ENCODE data around the gene PCDHGB3. TPM values are rescaled to one million over a fixed set of nuclear protein-coding genes. Genes with fewer than 3 reads are reported as not detected.
"Not testable (repeated sequence)": the region's sequence is repeated elsewhere in the genome, so short reads cannot be mapped to it uniquely, and the experiment has no call there.

The PCDHGB3 gene
- polyA plus RNA-seq, 1 of the 3 experiments (the other 2 are of a cell fraction) = 0.53 TPM

GRCh38 chr5:141415275-141415618, 45.2 kb downstream of the PCDHGB3 start:
- H3F3A ChIP-seq (replicated peaks; ENCODE audit: insufficient read depth); H3K9me3 ChIP-seq; POLR2A ChIA-PET; H3K4me3 ChIP-seq (ENCODE audit: low read depth in 2 of 2, low read length in 1 of 2); H3K9ac ChIP-seq; H3K27ac ChIP-seq (ENCODE audit: low read depth in 2 of 2, low read length in 1 of 2); CTCF ChIA-PET; H3K36me3 ChIP-seq (replicated peaks in 1 of 2; ENCODE audit: control insufficient read depth in 1 of 2, insufficient read depth in 2 of 2, low read length in 1 of 2); H3K27me3 ChIP-seq (ENCODE audit: insufficient read depth); H2AFZ ChIP-seq (ENCODE audit: low read depth); H3K4me2 ChIP-seq; H3K4me1 ChIP-seq (ENCODE audit: control insufficient read depth in 1 of 2, insufficient read depth in 2 of 2, low read depth in 1 of 2, low read length in 1 of 2); H4K20me1 ChIP-seq (ENCODE audit: insufficient read depth); H3K9me2 ChIP-seq; DNase-seq: not testable (repeated sequence)
- 89% methylated on average over 22 of the region's 24 CpGs for WGBS (ENCODE audit: low lambda C conversion rate)
- H3K79me2 ChIP-seq (ENCODE audit: insufficient read depth) = peaks cover 12% of the 10 kb centered on the region; the same call in 1 of the 2 replicates

DNA sequence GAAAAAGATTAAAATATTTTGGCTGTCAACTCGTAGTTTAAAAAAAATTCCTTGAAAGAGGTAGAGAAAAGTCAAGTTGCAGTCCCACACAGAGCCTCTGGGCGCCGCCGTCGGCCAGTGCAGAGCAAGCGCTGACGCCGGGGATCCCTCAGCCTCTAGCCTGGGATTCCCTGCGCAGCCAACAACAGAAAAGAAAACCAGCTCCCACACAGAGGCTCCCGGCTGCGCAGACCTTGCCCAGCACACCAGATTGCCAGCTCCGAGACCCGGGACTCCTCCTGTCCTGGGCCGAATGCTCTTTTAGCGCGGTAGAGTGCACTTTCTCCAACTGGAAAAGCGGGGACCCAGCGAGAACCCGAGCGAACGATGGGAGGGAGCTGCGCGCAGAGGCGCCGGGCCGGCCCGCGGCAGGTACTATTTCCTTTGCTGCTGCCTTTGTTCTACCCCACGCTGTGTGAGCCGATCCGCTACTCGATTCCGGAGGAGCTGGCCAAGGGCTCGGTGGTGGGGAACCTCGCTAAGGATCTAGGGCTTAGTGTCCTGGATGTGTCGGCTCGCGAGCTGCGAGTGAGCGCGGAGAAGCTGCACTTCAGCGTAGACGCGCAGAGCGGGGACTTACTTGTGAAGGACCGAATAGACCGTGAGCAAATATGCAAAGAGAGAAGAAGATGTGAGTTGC, 47.6 kb downstream of the PCDHGB3 start, which contains the start of gene PCDHGB7:
PCDHGB7 (plus strand) TSS at position 184 of the 679 bp plus-strand sequence; CDS start at position 367, 183 bp downstream.
- CTCF ChIA-PET = interaction anchor here (0.6 to 2.2 kb wide), 35 partner anchors 9 to 241 kb away, joined by 3 to 44 read pairs (median 4); partner anchors contain the start of genes PCDHB14, PCDHB8, PCDHGA3 and PCDHGA8
- peak; percentile 85 for DNase-seq
- peak within 1 kb of the TSS; percentile 63 to 72 for H3K27ac ChIP-seq (ENCODE audit: low read depth in 2 of 2, low read length in 1 of 2)
- H3K9me2 ChIP-seq; H3K9me3 ChIP-seq; H3K27me3 ChIP-seq (ENCODE audit: insufficient read depth); H3F3A ChIP-seq (replicated peaks; ENCODE audit: insufficient read depth); H3K4me1 ChIP-seq (ENCODE audit: control insufficient read depth in 1 of 2, insufficient read depth in 2 of 2, low read depth in 1 of 2, low read length in 1 of 2); H4K20me1 ChIP-seq (ENCODE audit: insufficient read depth): not testable (repeated sequence)
- peak; percentile 80 for TF ChIP-seq SMC3 (IDR thresholded peaks at IDR 0.05; ENCODE audit: low read depth, low read length)
- TF ChIP-seq CTCF (IDR thresholded peaks at IDR 0.05) = peak; percentile 69
- TF ChIP-seq RAD21 (IDR thresholded peaks at IDR 0.05; ENCODE audit: low read length) = peak; percentile 90
- peak; percentile 21; the same call in 1 of the 2 replicates for TF ChIP-seq RXRA (IDR thresholded peaks at IDR 0.05; ENCODE audit: borderline replicate concordance, low read depth)
- TF ChIP-seq NRF1 (IDR thresholded peaks at IDR 0.05; ENCODE audit: low read depth, low read length) = peak; percentile 44; the same call in 1 of the 2 replicates
- H3K4me2 ChIP-seq = peak within 1 kb of the TSS; percentile 55
- H3K79me2 ChIP-seq (ENCODE audit: insufficient read depth) = peaks cover 18% of the 10 kb centered on the region; the same call in 1 of the 2 replicates
- peaks cover 3 to 30% of the 10 kb centered on the region in 2 experiments for H3K36me3 ChIP-seq (replicated peaks in 1 of 2; ENCODE audit: control insufficient read depth in 1 of 2, insufficient read depth in 2 of 2, low read length in 1 of 2)
- H3K4me3 ChIP-seq (ENCODE audit: low read depth in 2 of 2, low read length in 1 of 2) = peak within 1 kb of the TSS; percentile 56 to 63
- 62% methylated on average over 35 of the region's 47 CpGs for WGBS (ENCODE audit: low lambda C conversion rate)
- POLR2A ChIA-PET = interaction anchor here (0.9 to 1.5 kb wide), 4 partner anchors 96 to 146 kb away, joined by 3 to 6 read pairs (median 4); no protein-coding TSS in a partner anchor
- H3K9ac ChIP-seq = peak within 1 kb of the TSS; percentile 71
- H2AFZ ChIP-seq (ENCODE audit: low read depth) = peak within 1 kb of the TSS; percentile 63; the same call in 1 of the 2 replicates

- peak overlapping the region in 1 of 2 experiments; percentile 56; a peak in 1 of 4 replicates for H3K4me3 ChIP-seq (ENCODE audit: low read depth in 2 of 2, low read length in 1 of 2)
- DNase-seq = no peak
- no peak overlapping the region for H3K27ac ChIP-seq (ENCODE audit: low read depth in 2 of 2, low read length in 1 of 2)
- H3K36me3 ChIP-seq (replicated peaks in 1 of 2; ENCODE audit: control insufficient read depth in 1 of 2, insufficient read depth in 2 of 2, low read length in 1 of 2) = peaks cover 3 to 41% of the 10 kb centered on the region in 2 experiments
- peaks cover 18% of the 10 kb centered on the region; the same call in 1 of the 2 replicates for H3K79me2 ChIP-seq (ENCODE audit: insufficient read depth)
- 0 out of 2 replicates have a peak, but pooled peaks cover 7% of the 10 kb centered on the region for H3K9me3 ChIP-seq
- H3K27me3 ChIP-seq (ENCODE audit: insufficient read depth) = no peaks in the 10 kb centered on the region
- no peaks in the 10 kb centered on the region for H3K9me2 ChIP-seq
- peaks cover 4% of the 10 kb centered on the region for H3F3A ChIP-seq (replicated peaks; ENCODE audit: insufficient read depth)
- no peak overlapping the region for H3K9ac ChIP-seq
- ChIA-PET CTCF (interaction anchor here (1.3 to 1.7 kb wide), 2 partner anchors 141 to 145 kb away, joined by 3 to 5 read pairs; no protein-coding TSS in a partner anchor), POLR2A (no interaction called here)
- 96% methylated on average over 48 of the region's 74 CpGs for WGBS (ENCODE audit: low lambda C conversion rate)
- no peak overlapping the region for H2AFZ ChIP-seq (ENCODE audit: low read depth)
- H3K4me2 ChIP-seq = no peak overlapping the region
- no peaks in the 10 kb centered on the region; a peak in 1 of 4 replicates for H3K4me1 ChIP-seq (ENCODE audit: control insufficient read depth in 1 of 2, insufficient read depth in 2 of 2, low read depth in 1 of 2, low read length in 1 of 2)
- TF ChIP-seq NRF1 (IDR thresholded peaks at IDR 0.05; ENCODE audit: low read depth, low read length) (no peak), MAX (IDR thresholded peaks at IDR 0.05; ENCODE audit: low read depth) (no peak), RCOR1 (IDR thresholded peaks at IDR 0.05; ENCODE audit: low read length) (no peak), CTCF (IDR thresholded peaks at IDR 0.05) (no peak), USF2 (IDR thresholded peaks at IDR 0.05; ENCODE audit: borderline replicate concordance, low read depth, low read length) (no peak), TCF12 (IDR thresholded peaks at IDR 0.05) (no peak), YY1 (IDR thresholded peaks at IDR 0.05; ENCODE audit: low read depth) (no peak)
- TF ChIP-seq, protein P1, sequence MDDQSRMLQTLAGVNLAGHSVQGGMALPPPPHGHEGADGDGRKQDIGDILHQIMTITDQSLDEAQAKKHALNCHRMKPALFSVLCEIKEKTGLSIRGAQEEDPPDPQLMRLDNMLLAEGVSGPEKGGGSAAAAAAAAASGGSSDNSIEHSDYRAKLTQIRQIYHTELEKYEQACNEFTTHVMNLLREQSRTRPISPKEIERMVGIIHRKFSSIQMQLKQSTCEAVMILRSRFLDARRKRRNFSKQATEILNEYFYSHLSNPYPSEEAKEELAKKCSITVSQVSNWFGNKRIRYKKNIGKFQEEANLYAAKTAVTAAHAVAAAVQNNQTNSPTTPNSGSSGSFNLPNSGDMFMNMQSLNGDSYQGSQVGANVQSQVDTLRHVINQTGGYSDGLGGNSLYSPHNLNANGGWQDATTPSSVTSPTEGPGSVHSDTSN (IDR thresholded peaks at IDR 0.05) = no peak
- H4K20me1 ChIP-seq (ENCODE audit: insufficient read depth) = no peaks in the 10 kb centered on the region
Observed at GRCh38 chr5:141419074-141419880, 49.2 kb downstream of the PCDHGB3 start.

Data from SK-N-SH (cell line).